ENCODE data around the gene SUSD1. TPM values are rescaled to one million over a fixed set of nuclear protein-coding genes. Genes with fewer than 3 reads are reported as not detected.
A peak's percentile ranks its signal among the peaks of the same experiment; 100 is the strongest.

The SUSD1 gene
- total RNA-seq, 2 experiments from 2014 or later: 2.5 TPM

GRCh38 chr9:112037281-112038016, 137.6 kb downstream of the SUSD1 start:
- peaks cover 2% of the 10 kb centered on the region for H3K36me3 Mint-ChIP-seq (ENCODE audit: low read depth)
- no peak overlapping the region for H3K4me3 Mint-ChIP-seq
- peaks cover 64% of the 10 kb centered on the region for H3K4me1 Mint-ChIP-seq
- peak; percentile 95 for ATAC-seq
- DNase-seq: peak; percentile 82
- intact Hi-C loops (cut with DNase I, micrococcal nuclease): loop anchor here (1.0 to 5.0 kb wide), 10 partner anchors 25 to 141 kb away; partner anchors contain the start of gene UGCG (in 1 of the 2)
- peaks cover 11% of the 10 kb centered on the region for H3K27me3 Mint-ChIP-seq
- ChIA-PET CTCF (interaction anchor here (0.9 kb wide), 1 partner anchor 37 kb away, joined by 3 read pairs; no protein-coding TSS in a partner anchor), POLR2A (interaction anchor here (0.6 kb wide), 1 partner anchor 290 kb away, joined by 3 read pairs; no protein-coding TSS in a partner anchor)
- H3K27ac Mint-ChIP-seq: peak overlapping the region; percentile 74
- no peaks in the 10 kb centered on the region for H3K9me3 Mint-ChIP-seq (ENCODE audit: low read depth)

DNA sequence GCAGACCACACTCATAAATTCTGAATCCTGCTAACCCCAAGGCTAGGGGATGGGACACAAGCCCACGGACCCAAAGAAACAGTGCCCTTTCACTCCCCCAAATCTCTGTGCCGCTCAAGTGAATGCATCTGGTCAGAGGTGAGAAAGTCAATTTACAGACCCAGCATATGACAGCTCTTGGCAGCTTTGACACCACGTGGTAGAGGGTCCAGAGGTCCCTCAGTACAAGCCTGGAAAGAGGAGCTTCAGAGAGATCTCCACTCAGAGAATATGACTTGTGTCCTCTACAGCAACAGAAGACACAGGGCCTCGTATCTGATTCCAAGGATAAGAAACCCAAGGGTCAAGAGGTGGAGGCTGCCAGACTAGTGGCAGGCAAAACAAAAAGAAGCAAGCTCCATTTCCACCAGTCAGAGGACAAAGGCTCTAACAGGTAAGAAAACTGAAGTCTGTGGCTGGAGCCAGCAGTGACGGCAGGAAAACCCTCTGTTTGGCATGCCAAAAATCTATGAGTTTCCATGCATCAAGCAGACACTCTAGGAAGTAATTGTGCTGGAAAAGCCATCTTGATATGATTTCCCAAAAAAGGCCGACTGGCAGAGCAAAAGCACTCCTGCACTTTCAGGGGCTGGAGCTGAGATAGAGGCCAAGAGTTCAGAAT, 139.8 kb downstream of the SUSD1 start:
- POLR2A ChIA-PET: no interaction called here
- Mint-ChIP-seq H3K27me3 (peaks cover 10% of the 10 kb centered on the region), H3K4me1 (peaks cover 68% of the 10 kb centered on the region), H3K4me3 (no peak overlapping the region), H3K9me3 (ENCODE audit: low read depth) (no peaks in the 10 kb centered on the region), H3K36me3 (ENCODE audit: low read depth) (peaks cover 2% of the 10 kb centered on the region), H3K27ac (no peak overlapping the region)
- CTCF ChIA-PET: interaction anchor here (0.6 to 1.0 kb wide), 4 partner anchors 33 to 275 kb away, joined by 3 to 4 read pairs (median 4); no protein-coding TSS in a partner anchor
- intact Hi-C loops (cut with DNase I, micrococcal nuclease): loop anchor here in 1 of 2 experiments (5.0 kb wide), 1 partner anchor 37 kb away; no protein-coding TSS in a partner anchor
- no peak for DNase-seq
- ATAC-seq: no peak

- Mint-ChIP-seq H3K27me3 (peaks cover 6% of the 10 kb centered on the region), H3K9me3 (ENCODE audit: low read depth) (no peaks in the 10 kb centered on the region), H3K27ac (no peak overlapping the region), H3K4me3 (no peak overlapping the region), H3K36me3 (ENCODE audit: low read depth) (no peaks in the 10 kb centered on the region), H3K4me1 (peaks cover 71% of the 10 kb centered on the region)
- ChIA-PET POLR2A (no interaction called here), CTCF (interaction anchor here (0.5 to 1.4 kb wide), 6 partner anchors 18 to 749 kb away, joined by 3 to 4 read pairs (median 4); no protein-coding TSS in a partner anchor)
- ATAC-seq: no peak
- DNase-seq: peak; percentile 25
- intact Hi-C loops (cut with DNase I, micrococcal nuclease): no loop called here
Measured at GRCh38 chr9:112034216-112034611, 140.9 kb downstream of the SUSD1 start.

GRCh38 chr9:112033237-112034215, 141.6 kb downstream of the SUSD1 start:
- no peak overlapping the region for H3K27ac Mint-ChIP-seq
- CTCF ChIA-PET: interaction anchor here (0.5 to 1.4 kb wide), 7 partner anchors 11 to 750 kb away, joined by 3 to 4 read pairs (median 3); no protein-coding TSS in a partner anchor

DNA sequence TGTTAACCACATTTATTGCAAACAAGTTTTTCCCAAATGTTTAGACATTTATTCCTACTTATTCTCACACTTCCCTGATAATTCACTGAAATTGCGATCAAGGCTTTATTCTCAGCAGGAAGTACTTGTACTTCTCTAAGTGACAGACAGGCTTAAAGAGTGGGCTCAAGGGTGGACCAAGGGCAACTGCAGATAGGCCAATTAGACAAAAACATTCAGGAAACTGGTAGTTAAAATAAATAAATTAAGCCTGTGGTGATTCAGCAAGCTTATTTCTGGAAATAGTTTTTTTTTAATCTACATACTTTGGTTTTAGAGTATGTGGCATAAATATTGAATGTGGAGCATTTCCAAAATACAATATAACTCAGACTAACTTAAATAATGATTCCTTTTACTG, 142.4 kb downstream of the SUSD1 start:
- Mint-ChIP-seq H3K27me3 (peaks cover 6% of the 10 kb centered on the region), H3K4me1 (peaks cover 73% of the 10 kb centered on the region), H3K27ac (no peak overlapping the region), H3K36me3 (ENCODE audit: low read depth) (no peaks in the 10 kb centered on the region), H3K4me3 (no peak overlapping the region), H3K9me3 (ENCODE audit: low read depth) (no peaks in the 10 kb centered on the region)
- POLR2A ChIA-PET: no interaction called here
- DNase-seq: no peak
- intact Hi-C loops (cut with DNase I, micrococcal nuclease): loop anchor here (1.0 kb wide), 3 partner anchors 20 to 120 kb away; no protein-coding TSS in a partner anchor
- CTCF ChIA-PET: interaction anchor here (0.6 to 1.1 kb wide), 3 partner anchors 10 to 130 kb away, joined by 3 to 5 read pairs (median 3); no protein-coding TSS in a partner anchor
- ATAC-seq: no peak

More at GRCh38 chr9:112033237-112034215, 141.6 kb downstream of the SUSD1 start:
- H3K9me3 Mint-ChIP-seq (ENCODE audit: low read depth): no peaks in the 10 kb centered on the region
- peaks cover 73% of the 10 kb centered on the region for H3K4me1 Mint-ChIP-seq
- POLR2A ChIA-PET: no interaction called here
- peaks cover 3% of the 10 kb centered on the region for H3K27me3 Mint-ChIP-seq
- DNase-seq: no peak
- no peaks in the 10 kb centered on the region for H3K36me3 Mint-ChIP-seq (ENCODE audit: low read depth)
- no peak for ATAC-seq
- H3K4me3 Mint-ChIP-seq: no peak overlapping the region
- intact Hi-C loops (cut with DNase I, micrococcal nuclease): loop anchor here in 1 of 2 experiments (1.0 kb wide), 1 partner anchor 121 kb away; no protein-coding TSS in a partner anchor

DNA sequence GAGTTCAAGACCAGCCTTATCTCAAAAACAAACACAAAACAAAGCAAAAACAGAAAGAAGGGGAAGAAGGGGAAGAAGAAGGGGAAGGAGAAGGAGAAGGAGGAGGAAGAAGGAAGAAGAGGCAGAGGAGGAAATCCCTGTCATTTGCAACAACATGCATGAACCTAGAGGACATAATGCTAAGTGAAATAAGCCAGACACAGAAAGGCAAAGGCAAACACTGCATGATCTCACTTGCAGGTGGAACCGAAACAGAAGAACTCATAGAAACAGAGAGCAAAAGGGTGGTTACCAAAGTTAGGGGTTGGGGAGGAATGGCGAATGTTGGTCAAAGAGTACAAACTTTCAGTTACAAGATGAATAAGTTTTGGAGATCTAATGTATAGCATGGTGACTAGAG, 143.1 kb downstream of the SUSD1 start:
- Mint-ChIP-seq H3K27ac (no peak overlapping the region), H3K9me3 (ENCODE audit: low read depth) (no peaks in the 10 kb centered on the region), H3K36me3 (ENCODE audit: low read depth) (no peaks in the 10 kb centered on the region), H3K4me1 (peaks cover 67% of the 10 kb centered on the region), H3K4me3 (no peak overlapping the region), H3K27me3 (peaks cover 6% of the 10 kb centered on the region)
- peak; percentile 62 for ATAC-seq
- intact Hi-C loops (cut with DNase I, micrococcal nuclease): loop anchor here (1.0 kb wide), 2 partner anchors 20 to 38 kb away; no protein-coding TSS in a partner anchor
- peak; percentile 25 for DNase-seq
- ChIA-PET CTCF (interaction anchor here (0.6 kb wide), 1 partner anchor 129 kb away, joined by 5 read pairs; no protein-coding TSS in a partner anchor), POLR2A (no interaction called here)

- no peaks in the 10 kb centered on the region for H3K9me3 Mint-ChIP-seq (ENCODE audit: low read depth)
- CTCF ChIA-PET: no interaction called here
- no peak for ATAC-seq
Measured at GRCh38 chr9:112031400-112031799, 143.7 kb downstream of the SUSD1 start.

DNA sequence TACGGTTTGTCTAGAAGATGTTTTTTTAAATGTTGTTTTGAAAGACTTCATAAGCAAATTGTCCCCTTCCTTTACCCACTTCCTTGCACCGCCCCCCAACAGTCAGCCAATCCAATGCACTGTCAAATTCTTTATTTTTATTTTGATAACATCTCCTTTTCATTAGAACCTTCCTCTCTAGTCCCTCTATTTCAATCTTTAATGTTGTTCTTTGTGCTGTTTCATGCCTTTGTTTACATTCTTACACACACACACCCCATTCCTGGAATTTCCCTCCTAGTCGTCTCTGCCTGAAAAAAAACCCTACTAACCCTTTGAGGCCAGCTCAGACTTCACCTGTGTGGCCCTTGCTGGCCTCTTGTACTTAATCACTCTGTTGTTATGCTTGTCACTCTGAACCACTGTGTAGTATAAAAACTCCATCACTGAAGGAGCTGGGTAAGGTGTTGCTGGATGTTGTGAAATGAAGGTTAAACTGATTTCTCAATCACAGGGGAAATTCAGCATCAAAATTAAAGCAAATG, 145.1 kb downstream of the SUSD1 start:
- ChIA-PET POLR2A (interaction anchor here (0.6 kb wide), 1 partner anchor 35 kb away, joined by 3 read pairs; no protein-coding TSS in a partner anchor), CTCF (no interaction called here)
- Mint-ChIP-seq H3K4me1 (peaks cover 55% of the 10 kb centered on the region), H3K27me3 (peaks cover 8% of the 10 kb centered on the region), H3K36me3 (ENCODE audit: low read depth) (no peaks in the 10 kb centered on the region), H3K4me3 (no peak overlapping the region), H3K27ac (no peak overlapping the region), H3K9me3 (ENCODE audit: low read depth) (peaks cover 2% of the 10 kb centered on the region)
- DNase-seq (no peak), ATAC-seq (no peak)
- intact Hi-C loops (cut with DNase I, micrococcal nuclease): loop anchor here in 1 of 2 experiments (2.0 kb wide), 1 partner anchor 71 kb away; no protein-coding TSS in a partner anchor

More at GRCh38 chr9:112031400-112031799, 143.7 kb downstream of the SUSD1 start:
- intact Hi-C loops (cut with DNase I, micrococcal nuclease): no loop called here
- Mint-ChIP-seq H3K4me3 (no peak overlapping the region), H3K4me1 (peaks cover 65% of the 10 kb centered on the region), H3K27me3 (peaks cover 6% of the 10 kb centered on the region), H3K36me3 (ENCODE audit: low read depth) (no peaks in the 10 kb centered on the region), H3K27ac (no peak overlapping the region)
- DNase-seq: no peak
- POLR2A ChIA-PET: no interaction called here

DNA sequence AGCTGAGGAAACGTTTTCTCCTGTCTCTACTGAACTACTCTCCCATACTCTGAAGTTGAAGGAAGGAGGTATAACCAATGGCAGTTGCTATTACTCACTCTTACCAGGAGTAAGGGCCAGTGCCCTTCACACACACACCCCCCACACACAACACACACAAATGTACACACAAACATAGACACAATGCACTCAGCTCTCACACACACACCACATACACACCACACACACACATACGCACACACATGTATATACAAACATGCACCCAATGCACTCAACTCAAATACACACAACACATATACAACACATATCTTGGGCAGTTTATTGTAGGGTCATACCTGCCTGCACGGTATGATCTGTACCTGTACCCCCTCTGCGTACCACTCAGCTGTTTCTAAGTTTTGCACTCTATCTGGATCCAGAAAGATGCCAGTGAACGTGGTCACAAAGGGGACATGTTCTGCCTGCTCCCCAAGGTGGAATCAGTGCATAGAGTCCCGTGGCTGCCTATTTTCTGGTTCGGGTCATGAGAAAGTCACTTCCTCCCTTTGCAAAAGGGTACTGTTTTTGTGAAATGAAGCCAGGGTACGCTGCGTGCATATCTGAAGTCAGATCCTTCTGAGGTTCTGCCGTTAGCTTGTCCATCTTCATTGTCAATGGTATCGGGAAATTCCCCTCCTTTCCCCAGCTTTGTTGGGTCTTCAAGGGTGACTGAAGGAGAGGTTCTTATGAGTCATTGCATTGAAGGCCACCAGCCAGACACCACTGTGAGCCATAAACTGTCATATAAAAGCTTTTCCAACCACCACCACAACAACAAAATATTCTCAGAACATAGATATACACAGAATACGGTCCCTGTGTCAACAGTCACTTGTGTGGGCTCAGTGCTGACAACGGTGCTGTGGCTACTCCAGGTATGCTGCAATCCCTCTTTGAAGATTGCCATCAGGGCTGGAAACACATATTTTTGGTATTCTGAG, 146.6 kb downstream of the SUSD1 start:
- Mint-ChIP-seq H3K27ac (peak overlapping the region; percentile 1), H3K9me3 (ENCODE audit: low read depth) (peaks cover 2% of the 10 kb centered on the region), H3K4me1 (peaks cover 45% of the 10 kb centered on the region), H3K36me3 (ENCODE audit: low read depth) (no peaks in the 10 kb centered on the region), H3K4me3 (no peak overlapping the region), H3K27me3 (peaks cover 5% of the 10 kb centered on the region)
- intact Hi-C loops (cut with DNase I, micrococcal nuclease): loop anchor here in 1 of 2 experiments (2.0 kb wide), 1 partner anchor 70 kb away; no protein-coding TSS in a partner anchor
- POLR2A ChIA-PET: no interaction called here
- DNase-seq (peak; percentile 53), ATAC-seq (peak; percentile 78)
- CTCF ChIA-PET: interaction anchor here (0.6 to 1.1 kb wide), 4 partner anchors 16 to 959 kb away, joined by 3 to 4 read pairs (median 3); no protein-coding TSS in a partner anchor
